NCI-H345 treated with DMSO at 0.1 percent for 48 hours (cell line): ENCODE data around the gene MYLK.

Experiments used
- DNase-seq: peaks from one replicate; lab custom pipeline; 2025; ENCODE audit not compliant: unreplicated experiment; lab: John Stamatoyannopoulos, UW

Gene MYLK

DNA sequence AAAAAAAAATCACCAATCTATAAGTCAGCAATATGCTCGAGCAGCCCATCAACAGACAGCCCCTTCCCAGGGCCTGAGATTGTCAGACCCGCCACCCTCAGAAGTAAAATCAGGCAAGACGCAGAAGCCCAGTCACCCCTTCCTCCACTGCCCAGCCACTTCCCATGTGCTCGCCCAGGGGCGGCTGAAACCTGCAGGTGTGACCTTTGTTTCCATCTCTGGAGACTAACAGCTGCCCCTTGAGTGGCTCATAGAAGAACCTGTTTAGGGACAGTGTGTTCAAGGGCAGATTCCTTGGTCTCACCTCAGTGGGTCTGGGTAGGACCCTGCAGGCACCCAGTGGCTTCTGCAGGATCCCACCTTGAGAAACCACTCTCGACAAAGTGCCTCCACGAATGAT lies 105.6 kb downstream of the MYLK start:
- DNase-seq = no peak

DNA sequence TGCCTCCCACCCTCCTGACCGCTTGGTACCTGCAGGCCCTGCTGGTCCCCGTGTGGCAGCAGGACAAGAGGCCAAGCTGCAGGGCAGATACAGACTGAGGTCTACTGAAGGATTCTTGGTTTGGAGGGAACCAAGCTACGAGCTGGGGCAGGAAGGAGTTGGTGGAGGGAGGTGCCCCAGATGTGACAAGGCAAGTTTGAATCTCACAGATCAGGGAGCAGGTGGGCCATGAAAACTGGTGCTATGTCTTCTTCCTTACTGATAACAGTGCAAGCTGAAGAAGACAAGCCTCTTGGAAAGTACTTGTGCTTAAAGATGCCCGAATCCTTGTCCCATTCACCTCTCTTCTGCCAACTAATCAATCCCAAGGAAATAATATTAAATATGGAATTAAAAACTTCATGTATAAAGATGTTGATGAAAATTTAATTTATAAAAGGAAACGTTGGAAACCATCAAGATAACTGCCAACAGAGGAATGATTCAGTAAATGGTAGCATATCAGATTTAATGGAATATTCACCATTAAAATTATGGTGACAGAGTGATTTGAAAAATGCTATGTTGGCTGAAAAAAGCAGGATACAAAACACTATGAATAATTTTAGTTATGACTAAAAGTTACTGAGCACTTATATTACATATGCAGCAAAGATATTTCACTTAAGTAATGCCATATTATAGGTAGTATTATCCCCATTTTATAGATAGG lies 107.9 kb downstream of the MYLK start:
- DNase-seq = no peak

DNA sequence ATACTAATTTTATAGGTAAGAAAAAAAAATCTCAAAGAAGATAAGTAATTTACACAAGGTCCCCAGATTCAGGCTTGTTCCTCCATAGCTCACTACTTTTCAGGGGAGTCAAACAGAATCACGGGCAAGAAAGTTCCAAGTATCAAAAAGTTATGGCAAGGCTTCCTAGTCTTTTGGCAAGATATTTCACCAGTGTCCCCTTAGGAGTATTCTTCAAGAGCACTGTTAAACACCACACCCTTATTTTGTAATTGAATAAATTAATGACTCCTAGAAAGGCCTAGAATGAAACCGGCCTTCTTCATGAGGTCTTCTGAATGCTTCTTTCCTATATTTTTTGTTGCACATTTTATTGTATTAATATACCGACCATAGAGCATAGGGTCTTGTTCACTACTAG lies 109.7 kb downstream of the MYLK start:
- no peak for DNase-seq

DNA sequence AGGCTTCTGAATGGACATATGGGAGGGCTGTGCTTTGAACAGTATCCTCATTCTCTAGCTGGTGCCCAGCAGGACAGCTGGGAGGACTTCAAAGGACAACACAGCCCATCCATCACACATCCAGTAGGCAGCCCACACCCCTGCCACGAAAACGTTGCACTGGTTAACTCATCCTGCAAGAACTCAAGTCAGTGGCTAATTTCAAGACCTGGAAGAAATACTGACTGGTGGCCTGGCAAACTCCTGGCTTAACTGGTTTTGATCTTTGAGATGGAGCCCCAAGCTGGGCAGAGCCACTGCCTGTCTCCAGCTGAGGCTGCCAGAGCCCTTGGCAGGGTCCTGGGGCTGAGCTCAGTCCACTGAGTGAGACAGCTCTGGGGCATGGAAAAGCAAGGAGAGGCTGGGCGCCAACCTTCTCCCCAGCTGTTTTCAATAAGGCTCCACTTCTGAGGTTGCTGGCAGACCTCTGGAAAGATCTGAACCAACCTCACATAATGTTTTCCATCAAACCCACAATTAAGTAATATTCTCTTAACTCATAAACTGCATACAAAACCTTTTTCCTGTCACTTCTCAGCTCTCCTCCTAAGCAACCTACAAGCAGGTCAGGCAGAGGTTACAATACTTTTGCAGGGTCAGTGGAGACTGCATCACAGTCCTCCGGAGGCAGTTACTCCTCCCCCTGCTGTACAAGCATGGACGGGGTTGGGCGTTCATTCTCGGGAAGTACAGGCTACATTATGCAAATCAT lies 110.3 kb downstream of the MYLK start:
- no peak for DNase-seq

DNA sequence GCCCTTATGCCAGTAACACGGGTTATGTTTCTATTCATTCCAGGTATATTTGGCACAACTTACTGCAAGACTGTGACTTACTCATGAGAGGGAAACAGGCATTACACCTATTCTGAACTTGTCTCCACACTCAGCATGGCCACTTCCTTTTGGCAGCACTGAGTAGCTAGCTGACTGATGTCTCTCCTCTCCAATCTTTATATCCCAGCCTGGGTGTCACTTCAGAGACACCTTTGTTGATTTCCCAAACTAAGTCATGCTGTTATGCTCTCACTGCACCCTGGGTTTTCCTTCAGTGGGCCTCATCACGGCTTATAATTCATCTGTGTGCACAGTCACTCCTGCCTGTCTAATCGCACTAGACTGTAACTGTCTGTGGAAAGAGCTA lies 114.8 kb downstream of the MYLK start:
- no peak for DNase-seq

DNA sequence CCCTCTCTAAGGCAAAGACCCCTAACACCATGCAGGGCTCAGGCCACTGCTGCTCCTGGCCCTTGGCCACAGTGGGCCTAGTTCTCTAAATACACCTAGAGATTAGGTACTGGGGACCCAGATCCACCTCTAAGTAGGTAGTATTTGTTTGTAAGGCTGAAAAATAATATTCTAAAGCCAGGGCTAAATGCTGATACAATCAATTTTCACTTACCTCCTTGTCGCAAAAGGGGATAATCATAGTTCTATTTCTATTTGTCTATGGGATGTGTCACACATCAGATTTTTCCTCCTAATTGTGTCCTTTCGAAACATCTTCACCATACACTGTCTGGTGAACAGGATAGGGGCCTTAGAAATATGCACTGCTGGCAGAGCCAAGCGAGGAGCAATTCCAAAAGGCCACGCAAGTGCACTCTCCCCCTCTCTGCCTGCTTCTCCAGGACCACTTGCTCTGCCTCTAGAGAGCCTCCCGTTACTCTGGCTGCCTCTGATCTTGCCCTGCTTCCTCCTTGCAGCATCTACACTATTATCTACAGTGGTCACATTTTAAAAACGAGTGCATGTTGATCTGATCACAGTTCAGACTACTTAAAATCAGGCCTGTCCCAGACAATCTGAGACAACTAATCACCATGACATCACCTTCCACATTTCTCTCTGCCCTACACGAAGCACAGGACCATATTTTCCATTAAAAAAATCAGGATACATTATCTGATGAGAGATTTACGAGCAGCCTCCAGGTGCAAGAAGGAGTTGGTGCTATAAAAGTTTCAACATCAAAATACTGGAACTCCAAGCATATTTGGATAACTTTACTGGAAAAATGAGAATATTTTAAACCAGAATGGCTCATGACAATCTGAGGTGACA lies 115.4 kb downstream of the MYLK start:
- DNase-seq = no peak

GRCh38 chr3:123767564-123768292 lies 116.4 kb downstream of the MYLK start:
- no peak for DNase-seq

- DNase-seq = no peak
Measured at GRCh38 chr3:123767009-123767372, 117.1 kb downstream of the MYLK start.

DNA sequence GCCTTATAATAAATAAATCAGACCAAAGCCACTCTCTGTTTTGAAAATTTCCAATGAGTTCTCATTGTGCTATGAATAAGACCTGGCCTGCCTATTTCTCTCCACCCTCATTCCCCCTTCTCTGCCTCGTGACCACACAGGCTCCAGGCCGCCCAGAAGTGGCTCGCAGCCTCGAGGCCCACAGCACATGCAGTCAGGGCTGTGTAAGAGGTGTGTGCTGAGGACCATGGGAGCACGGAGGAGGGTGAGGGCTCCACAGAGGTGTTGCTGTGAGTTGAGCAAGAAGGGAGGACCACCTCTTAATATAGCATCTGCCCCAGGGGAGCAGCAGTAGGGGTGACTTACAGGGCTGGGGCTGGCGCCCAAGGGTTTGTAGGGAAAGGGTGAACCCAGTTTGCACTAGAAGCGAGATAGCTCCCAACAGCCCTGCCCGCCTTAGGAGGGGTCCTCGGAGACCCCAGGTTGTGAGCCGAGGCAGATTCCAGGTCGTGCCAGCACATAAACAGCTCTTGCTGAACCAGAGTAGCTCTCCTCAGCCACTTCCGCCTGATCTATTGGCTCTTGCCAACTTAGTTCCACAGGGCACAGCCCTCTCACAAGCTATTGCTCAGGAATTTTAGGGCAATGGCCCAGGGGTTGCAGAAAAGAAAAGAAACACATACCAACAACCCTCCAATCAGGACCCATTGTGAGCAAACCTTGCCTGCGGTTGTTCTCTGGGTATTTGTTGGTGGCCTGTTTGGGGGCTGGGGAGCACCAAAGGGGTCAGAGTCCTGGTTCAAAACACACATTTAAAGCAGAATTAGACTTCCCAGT lies 117.7 kb downstream of the MYLK start:
- no peak for DNase-seq

DNA sequence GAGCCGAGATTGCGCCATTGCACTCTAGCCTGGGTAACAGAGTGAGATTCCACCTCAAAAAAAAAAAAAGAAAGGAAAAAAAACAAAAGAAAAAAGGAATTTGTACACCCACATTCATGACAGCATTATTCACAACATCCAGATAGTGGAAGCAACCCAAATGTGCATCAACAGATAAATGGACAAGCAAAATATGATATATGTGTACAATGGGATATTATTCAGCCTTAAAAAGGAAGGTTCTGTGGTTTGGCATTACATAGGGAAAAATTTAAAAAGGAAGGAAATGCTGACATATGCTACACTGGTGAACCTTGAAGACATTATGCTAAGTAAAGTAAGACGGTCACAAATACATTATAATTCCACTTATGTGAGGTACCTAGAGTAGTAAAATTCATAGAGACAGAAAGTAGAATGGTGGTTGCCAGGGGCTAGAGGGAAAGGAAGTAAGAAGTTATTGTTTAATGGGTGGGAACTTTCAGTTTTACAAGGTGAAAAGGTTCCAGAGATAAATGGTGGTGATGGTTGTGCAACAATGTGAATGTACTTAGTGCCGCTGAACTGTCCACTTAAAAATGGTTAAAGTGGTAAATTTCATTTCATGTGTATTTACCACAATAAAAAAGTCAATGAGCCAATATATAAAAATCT lies 118.5 kb downstream of the MYLK start:
- DNase-seq = no peak

DNA sequence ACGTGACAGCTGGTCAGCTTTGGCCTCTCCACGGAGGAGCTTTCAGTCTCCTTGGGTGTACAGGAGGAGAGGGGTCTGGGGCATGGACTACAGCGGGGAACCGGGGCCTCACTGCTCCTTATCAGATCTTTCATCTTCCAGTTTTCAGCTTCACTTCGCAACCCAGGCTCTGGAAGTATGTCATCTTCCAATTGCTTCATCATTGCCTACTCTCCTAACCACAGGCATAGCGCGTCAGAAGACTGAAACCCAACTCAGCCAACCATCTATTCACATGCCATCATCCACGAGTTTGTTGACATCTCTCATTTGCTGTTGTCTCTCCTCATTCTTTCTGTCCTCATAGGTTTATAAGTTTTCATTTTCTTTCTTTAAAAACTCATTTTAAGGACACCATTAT lies 119.5 kb downstream of the MYLK start:
- DNase-seq = no peak

- no peak for DNase-seq
Measured at GRCh38 chr3:123762805-123763204, 121.3 kb downstream of the MYLK start.

GRCh38 chr3:123760817-123761216 lies 123.3 kb downstream of the MYLK start:
- no peak for DNase-seq

GRCh38 chr3:123759871-123760270 lies 124.3 kb downstream of the MYLK start:
- DNase-seq = no peak

DNA sequence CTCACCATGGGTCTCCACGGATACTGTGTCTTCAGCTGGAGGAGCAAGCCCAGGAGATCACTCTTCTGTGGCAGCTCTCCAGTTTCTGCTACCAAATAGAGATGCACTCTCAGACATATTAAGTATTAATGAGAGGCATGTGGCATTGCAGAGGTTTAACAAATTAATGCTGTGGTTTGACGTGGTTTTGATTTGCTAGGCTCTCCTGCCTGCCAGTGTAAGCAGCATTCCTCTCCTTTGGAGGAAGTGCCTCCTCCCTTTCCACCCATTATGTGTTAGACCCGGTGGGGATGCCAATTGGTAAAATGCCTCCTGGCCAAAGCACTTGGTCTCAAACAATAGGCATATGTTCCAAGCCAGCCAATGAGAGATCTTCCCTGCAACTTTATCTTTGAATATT lies 124.8 kb downstream of the MYLK start:
- DNase-seq = no peak

DNA sequence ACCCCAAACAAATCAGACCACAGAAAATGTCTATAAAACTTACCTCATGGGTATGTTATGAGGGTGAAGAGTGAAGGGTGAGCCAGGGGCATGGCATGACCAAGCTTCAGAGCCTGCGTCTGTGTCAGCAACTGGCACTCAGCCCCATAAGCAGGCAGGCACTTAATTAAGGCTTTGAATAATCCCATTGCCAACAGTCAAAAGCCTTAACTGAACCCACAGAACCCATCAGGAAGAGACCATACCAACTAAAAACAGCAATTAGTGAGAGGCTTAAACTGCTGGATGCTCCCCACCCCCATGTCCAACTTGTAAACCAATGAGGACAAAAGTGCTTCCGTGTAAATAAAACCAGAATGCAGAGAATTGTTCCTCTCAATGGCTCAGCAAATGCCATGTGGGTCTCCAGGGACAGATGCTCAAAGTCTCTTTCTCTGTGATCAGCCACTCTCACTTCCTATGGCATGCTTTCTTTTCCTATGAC lies 126.0 kb downstream of the MYLK start:
- DNase-seq = peak; percentile 79

GRCh38 chr3:123757281-123757940 lies 126.7 kb downstream of the MYLK start:
- DNase-seq = no peak

GRCh38 chr3:123755501-123755900 lies 128.6 kb downstream of the MYLK start:
- no peak for DNase-seq

DNA sequence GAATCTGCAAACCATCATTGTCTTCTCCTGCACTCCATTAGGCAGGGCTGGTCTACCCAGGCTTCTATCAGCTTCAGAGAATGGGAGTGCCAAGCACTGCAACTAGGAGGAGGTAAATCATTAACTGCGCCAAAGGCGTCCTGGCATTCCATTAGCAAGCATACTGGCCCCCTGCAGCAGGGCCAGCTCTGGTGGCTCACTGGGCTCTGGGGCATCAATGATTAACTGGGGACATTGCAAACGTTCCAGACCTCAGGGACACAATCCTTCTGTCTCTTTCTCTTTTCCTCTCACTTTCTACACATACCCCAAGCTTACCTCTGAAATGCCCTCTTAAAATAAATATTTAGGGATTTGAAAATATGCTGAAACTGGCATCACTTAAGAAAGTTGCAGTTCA lies 129.0 kb downstream of the MYLK start:
- no peak for DNase-seq
